WTC11 (cell line): ENCODE data around the gene TYROBP. TPM values are rescaled to one million over a fixed set of nuclear protein-coding genes. Genes with fewer than 3 reads are reported as not detected.

Source experiments
- AFF4 ChIP-seq: sonication (generic); formaldehyde crosslinking; IDR thresholded peaks from 2 replicates; pipeline ENCODE4 v1.8.1; 2023; ENCODE audit warnings: mild to moderate bottlenecking, missing genetic modification reagents, borderline replicate concordance
- total RNA-seq: library from RNA; stranded (reverse); gene quantifications from 3 replicates; pipeline ENCODE4 v1.2.3, GENCODE V29; 2021

Gene TYROBP
- total RNA-seq, 1 experiment from 2014 or later, result 0.46 TPM

- TF ChIP-seq AFF4 (CRISPR knock-in tag), result no peak
These were observed 51.4 kb downstream of the TYROBP start, which contains the start of gene KIRREL2 (continued) for GRCh38 chr19:35856546-35857149.

Other genes with a start within 250 kb of the TYROBP start
- 1.6 to 3.0 TPM (median 2.7 TPM) in 3 replicates for gene UPK1A, start 241.8 kb downstream of the TYROBP start, total RNA-seq
- gene ZBTB32, start 203.7 kb downstream of the TYROBP start, total RNA-seq, result 0.11 to 0.34 TPM (median 0.18 TPM) in 3 replicates
- gene KMT2B, start 190.3 kb downstream of the TYROBP start, total RNA-seq, result 53.6 to 66.6 TPM (median 58.1 TPM) in 3 replicates
- 9.9 to 12.7 TPM (median 12.3 TPM) in 3 replicates for gene IGFLR1, start 165.8 kb downstream of the TYROBP start, total RNA-seq
- gene U2AF1L4, start 162.9 kb downstream of the TYROBP start, total RNA-seq, result 19.7 to 20.9 TPM (median 20.8 TPM) in 3 replicates
- gene PSENEN, start 162.6 kb downstream of the TYROBP start, total RNA-seq, result 80.3 to 85.3 TPM (median 84.0 TPM) in 3 replicates
- 4.7 to 6.4 TPM (median 5.6 TPM) in 3 replicates for gene LIN37, start 159.7 kb downstream of the TYROBP start, total RNA-seq
- 1.4 to 2.5 TPM (median 1.7 TPM) in 3 replicates for gene HSPB6, start 151.3 kb downstream of the TYROBP start, total RNA-seq
- 32.9 to 36.7 TPM (median 36.2 TPM) in 3 replicates for gene PROSER3, start 150.1 kb downstream of the TYROBP start, total RNA-seq
- gene ARHGAP33, start 132.7 kb downstream of the TYROBP start, total RNA-seq, result 36.8 to 43.9 TPM (median 39.8 TPM) in 3 replicates
- 0.14 TPM in 1 of 3 replicates, not detected in the others for gene PRODH2, start 95.5 kb downstream of the TYROBP start, total RNA-seq
- gene NPHS1, start 55.8 kb downstream of the TYROBP start, total RNA-seq, result 0.61 to 1.7 TPM (median 1.7 TPM) in 3 replicates
- 4.7 to 5.3 TPM (median 4.9 TPM) in 3 replicates for gene KIRREL2, start 51.4 kb downstream of the TYROBP start, total RNA-seq
- gene APLP1, start 39.7 kb downstream of the TYROBP start, total RNA-seq, result 15.5 to 24.0 TPM (median 20.2 TPM) in 3 replicates
- gene NFKBID, start 7.8 kb downstream of the TYROBP start, total RNA-seq, result 10.6 to 13.9 TPM (median 12.8 TPM) in 3 replicates
- gene HCST, start 5.8 kb downstream of the TYROBP start, total RNA-seq, result 1.8 to 1.9 TPM (median 1.8 TPM) in 3 replicates
- gene LRFN3, start 28.1 kb upstream of the TYROBP start, total RNA-seq, result 20.6 to 26.4 TPM (median 24.8 TPM) in 3 replicates
- 19.5 to 20.8 TPM (median 20.4 TPM) in 3 replicates for gene SDHAF1, start 86.9 kb upstream of the TYROBP start, total RNA-seq
- 17.6 to 28.5 TPM (median 27.9 TPM) in 3 replicates for gene SYNE4, start 100.5 kb upstream of the TYROBP start, total RNA-seq
- 28.1 to 35.1 TPM (median 31.9 TPM) in 3 replicates for gene ALKBH6, start 105.9 kb upstream of the TYROBP start, total RNA-seq
- 16.2 to 19.4 TPM (median 17.9 TPM) in 3 replicates for gene CLIP3, start 124.6 kb upstream of the TYROBP start, total RNA-seq
- 6.6 to 10.7 TPM (median 6.9 TPM) in 3 replicates for gene THAP8, start 146.0 kb upstream of the TYROBP start, total RNA-seq
- 30.9 to 40.0 TPM (median 30.9 TPM) in 3 replicates for gene WDR62, start 146.6 kb upstream of the TYROBP start, total RNA-seq
- gene OVOL3, start 202.8 kb upstream of the TYROBP start, total RNA-seq, result not detected in 3 replicates
- gene POLR2I, start 206.6 kb upstream of the TYROBP start, total RNA-seq, result 161 to 177 TPM (median 165 TPM) in 3 replicates
- gene TBCB, start 207.2 kb upstream of the TYROBP start, total RNA-seq, result 170 to 187 TPM (median 182 TPM) in 3 replicates
- gene CAPNS1, start 231.8 kb upstream of the TYROBP start, total RNA-seq, result 332 to 358 TPM (median 344 TPM) in 3 replicates
- gene COX7A1, start 244.2 kb upstream of the TYROBP start, total RNA-seq, result 0.64 to 1.0 TPM (median 0.70 TPM) in 3 replicates